ENCODE data around the gene STON2. TPM values are rescaled to one million over a fixed set of nuclear protein-coding genes. Genes with fewer than 3 reads are reported as not detected.

STON2 gene
- total and polyA plus RNA-seq, 2 of the 8 experiments (the other 6 are each of a cell fraction or from before 2014, with no cell fraction given): 8.9 to 50.0 TPM

DNA sequence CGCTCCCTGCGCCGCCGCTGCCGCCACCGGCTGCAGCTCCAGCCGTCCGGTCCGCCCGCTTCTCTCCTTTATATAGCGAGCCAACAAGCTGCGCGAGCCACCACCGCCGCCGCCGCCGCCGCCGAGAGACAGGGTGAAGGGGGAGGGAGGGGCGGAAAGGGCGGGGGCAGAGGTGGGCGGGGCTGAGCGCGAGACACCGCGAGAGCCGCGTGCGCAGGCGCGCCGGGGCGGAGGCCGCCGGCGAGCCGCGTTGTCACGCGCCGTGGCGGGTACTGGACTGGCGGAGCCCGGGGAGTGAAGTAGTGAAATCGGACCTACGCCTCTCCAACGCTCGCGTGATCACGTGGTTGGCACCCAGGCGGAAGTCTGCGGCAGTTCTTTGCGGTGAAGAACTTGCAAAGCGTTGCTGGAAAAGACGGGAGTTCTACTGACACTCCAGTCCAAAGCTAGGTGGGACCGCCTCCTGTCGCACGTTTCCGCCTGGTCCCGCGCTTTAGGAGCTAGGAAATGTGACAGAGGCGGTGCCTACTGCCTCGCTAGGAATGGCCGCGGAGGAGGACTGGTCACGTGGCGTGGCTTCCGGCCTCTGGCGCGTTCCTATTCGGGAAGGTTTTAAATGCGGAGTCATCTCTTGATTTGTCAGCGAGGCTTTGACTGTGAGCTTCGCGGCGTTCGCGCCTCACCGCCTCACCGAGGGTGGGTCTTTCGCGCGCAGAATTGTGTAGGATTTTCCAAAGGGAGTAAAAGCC is 179.1 kb downstream of the STON2 start, which contains the start of gene GTF2A1:
Gene GTF2A1 (minus strand): TSS at position 130 of the 749 bp plus-strand sequence. CDS start 441 bp downstream, outside the sequence.
- Histone ChIP-seq H3K79me2 (ENCODE audit: control insufficient read depth in 1 of 2, insufficient read depth in 2 of 2, low read length in 2 of 2) (peaks cover 0 to 39% of the 10 kb centered on the region in 2 experiments; a peak in 3 of 4 replicates), H4K91ac (replicated peaks; ENCODE audit: insufficient read length, low read length) (peak within 1 kb of the TSS; percentile 53), H3K9ac (replicated peaks in 1 of 4; ENCODE audit: extremely low read depth in 1 of 4, low read depth in 3 of 4, low read length in 3 of 4) (peak within 1 kb of the TSS; percentile 93 to 98 (median 98)), H2BK20ac (ENCODE audit: low read length) (0 out of 2 replicates have a peak within 1 kb of the TSS, but pooled peaks have one; percentile 5), H3K27me3 (replicated peaks in 1 of 4; ENCODE audit: control insufficient read depth in 3 of 4, extremely low read depth in 1 of 4, insufficient read depth in 3 of 4, low read length in 3 of 4) (no peaks in the 10 kb centered on the region), H2BK120ac (replicated peaks; ENCODE audit: low read depth, low read length) (peak within 1 kb of the TSS; percentile 82), H2BK5ac (ENCODE audit: low read depth, low read length) (peak within 1 kb of the TSS; percentile 98), H4K8ac (ENCODE audit: extremely low read depth, insufficient read depth, low read length) (peak within 1 kb of the TSS; percentile 96; the same call in 1 of the 2 replicates), H3K36me3 (ENCODE audit: control insufficient read depth in 2 of 4, insufficient read depth in 4 of 4, low read length in 3 of 4) (peaks cover 0 to 7% (median under 1%) of the 10 kb centered on the region in 4 experiments; a peak in 2 of 8 replicates), H3K56ac (replicated peaks; ENCODE audit: insufficient read length, low read depth, low read length) (peak within 1 kb of the TSS; percentile 85), H3K27ac (ENCODE audit: low read depth, low read length) (peak within 1 kb of the TSS; percentile 99), H3K79me1 (ENCODE audit: low read depth, low read length) (no peaks in the 10 kb centered on the region), H3K4me2 (ENCODE audit: insufficient read depth in 1 of 2, low read depth in 2 of 2, low read length in 2 of 2) (peak within 1 kb of the TSS; percentile 72 to 82), H3K14ac (ENCODE audit: insufficient read length) (no peak within 1 kb of the TSS), H3K23ac (ENCODE audit: insufficient read length) (no peak within 1 kb of the TSS), H4K20me1 (replicated peaks in 1 of 2; ENCODE audit: control insufficient read depth in 1 of 2, insufficient read depth in 2 of 2, low read length in 2 of 2) (peaks cover 0 to 3% of the 10 kb centered on the region in 2 experiments), H3K4ac (replicated peaks; ENCODE audit: insufficient read length, low read depth, low read length) (peak within 1 kb of the TSS; percentile 80), H3K9me3 (ENCODE audit: insufficient read depth in 2 of 2, low read depth in 1 of 2, low read length in 1 of 2) (no peaks in the 10 kb centered on the region), H2BK15ac (ENCODE audit: low read length) (0 out of 2 replicates have a peak within 1 kb of the TSS, but pooled peaks have one; percentile 90), H4K5ac (ENCODE audit: insufficient read length, low read depth, low read length) (peak within 1 kb of the TSS; percentile 86), H3K23me2 (ENCODE audit: low read depth, low read length) (peaks cover 6% of the 10 kb centered on the region; the same call in 1 of the 2 replicates), H2AK5ac (ENCODE audit: low read depth, low read length) (peak within 1 kb of the TSS; percentile 55; the same call in 1 of the 2 replicates), H2AFZ (ENCODE audit: low read length) (peak within 1 kb of the TSS; percentile 95), H2BK12ac (ENCODE audit: low read depth, low read length) (peak within 1 kb of the TSS; percentile 95), H3K4me3 (ENCODE audit: extremely low read depth in 1 of 4, insufficient read depth in 2 of 4, low read depth in 3 of 4, low read length in 4 of 4) (peak within 1 kb of the TSS; percentile 90 to 98 (median 94)), H3K18ac (ENCODE audit: extremely low read depth, low read length) (peak within 1 kb of the TSS; percentile 88), H3K4me1 (replicated peaks in 1 of 4; ENCODE audit: control insufficient read depth in 3 of 4, insufficient read depth in 4 of 4, low read length in 3 of 4) (peaks cover 0 to 5% (median 0%) of the 10 kb centered on the region in 4 experiments; a peak in 4 of 7 replicates)
- ChIA-PET POLR2A (ENCODE audit: partially characterized antibody) (interaction anchor here (0.6 to 4.0 kb wide), 35 partner anchors 8 to 280 kb away, joined by 3 to 38 read pairs (median 4); no protein-coding TSS in a partner anchor), CTCF (ENCODE audit: partially characterized antibody) (interaction anchor here (0.8 to 1.5 kb wide), 4 partner anchors 46 to 232 kb away, joined by 3 to 5 read pairs (median 4); no protein-coding TSS in a partner anchor)
- DNase-seq (ENCODE audit: low read depth in 1 of 2, low spot score in 2 of 2) (peak; percentile 89 to 94), FAIRE-seq (no peak)
- WGBS, 2 experiments (ENCODE audit: extremely low coverage in 1 of 2, insufficient coverage in 1 of 2, insufficient read length in 1 of 2, insufficient replicate concordance in 2 of 2, low coverage in 1 of 2, low lambda C conversion rate in 2 of 2, missing lambda C conversion rate in 1 of 2): 2% methylated on average over 46 of the region's 84 CpGs; no CpG with 5 or more reads in 1 of the 2 experiments
- TF ChIP-seq SP2 (IDR thresholded peaks at IDR 0.05; ENCODE audit: low read length) (no peak), POLR2AphosphoS5 (IDR thresholded peaks at IDR 0.05; ENCODE audit: low read depth, low read length) (peak; percentile 88), JUND (IDR thresholded peaks at IDR 0.05; ENCODE audit: low read length) (peak; percentile 36; the same call in 1 of the 2 replicates), EGR1 (IDR thresholded peaks at IDR 0.05; ENCODE audit: borderline replicate concordance, low read depth, low read length) (no peak), TAF7 (optimal IDR thresholded peaks at IDR 0.05; ENCODE audit: borderline replicate concordance, low read depth, low read length) (peak; percentile 93), SP1 (IDR thresholded peaks at IDR 0.05; ENCODE audit: low read depth, low read length) (no peak; the same call in 1 of the 2 replicates), NRF1 (IDR thresholded peaks at IDR 0.05; ENCODE audit: low read depth, low read length) (peak; percentile 70), BACH1 (IDR thresholded peaks at IDR 0.05; ENCODE audit: low read length) (peak; percentile 91)
- TF ChIP-seq, protein P1, sequence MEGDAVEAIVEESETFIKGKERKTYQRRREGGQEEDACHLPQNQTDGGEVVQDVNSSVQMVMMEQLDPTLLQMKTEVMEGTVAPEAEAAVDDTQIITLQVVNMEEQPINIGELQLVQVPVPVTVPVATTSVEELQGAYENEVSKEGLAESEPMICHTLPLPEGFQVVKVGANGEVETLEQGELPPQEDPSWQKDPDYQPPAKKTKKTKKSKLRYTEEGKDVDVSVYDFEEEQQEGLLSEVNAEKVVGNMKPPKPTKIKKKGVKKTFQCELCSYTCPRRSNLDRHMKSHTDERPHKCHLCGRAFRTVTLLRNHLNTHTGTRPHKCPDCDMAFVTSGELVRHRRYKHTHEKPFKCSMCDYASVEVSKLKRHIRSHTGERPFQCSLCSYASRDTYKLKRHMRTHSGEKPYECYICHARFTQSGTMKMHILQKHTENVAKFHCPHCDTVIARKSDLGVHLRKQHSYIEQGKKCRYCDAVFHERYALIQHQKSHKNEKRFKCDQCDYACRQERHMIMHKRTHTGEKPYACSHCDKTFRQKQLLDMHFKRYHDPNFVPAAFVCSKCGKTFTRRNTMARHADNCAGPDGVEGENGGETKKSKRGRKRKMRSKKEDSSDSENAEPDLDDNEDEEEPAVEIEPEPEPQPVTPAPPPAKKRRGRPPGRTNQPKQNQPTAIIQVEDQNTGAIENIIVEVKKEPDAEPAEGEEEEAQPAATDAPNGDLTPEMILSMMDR (IDR thresholded peaks at IDR 0.05; ENCODE audit: control extremely low read depth in 1 of 3, insufficient read depth in 1 of 3, low read depth in 1 of 3, low read length in 3 of 3): no peak

Data from H1 (cell line).